Psoas muscle (tissue), 8 donors: ENCODE data around the gene CYP26B1. TPM values are rescaled to one million over a fixed set of nuclear protein-coding genes. Genes with fewer than 3 reads are reported as not detected.

Source experiments
- ATAC-seq, 4 donors: fragments of 200-7000 bp; cut with Tn5 transposase; one replicate each; pipeline ENCODE4 v1.9.1; 2020; ENCODE audit warnings: moderate library complexity in 3 of 4, mild to moderate bottlenecking in 2 of 4
- DNase-seq, 2 donors: peaks; one replicate each; pipeline ENCODE4 v3.0.0-alpha.2; 2020
- H3K27ac ChIP-seq: fragments of 200-600 bp; one replicate; pipeline ENCODE4 v1.8.0; 2022
- H3K27me3 ChIP-seq, 3 donors: fragments of 200-600 bp in 1 of 3; one replicate each; pipeline versions ENCODE4 v1.6.1 to v1.8.0; 2013 to 2022; ENCODE audit warnings: low read length in 2 of 3, mild to moderate bottlenecking in 2 of 3, moderate library complexity in 1 of 3; ENCODE audit not compliant: insufficient read depth in 3 of 3
- H3K36me3 ChIP-seq, 2 donors: fragments of 200-600 bp in 1 of 2; one replicate each; pipeline versions ENCODE4 v1.6.1 to v1.8.0; 2013 to 2022; ENCODE audit warnings: low read depth in 1 of 2, mild to moderate bottlenecking in 1 of 2, moderate library complexity in 1 of 2; ENCODE audit not compliant: insufficient read depth in 1 of 2
- H3K4me1 ChIP-seq: fragments of 200-600 bp; one replicate; pipeline ENCODE4 v1.8.0; 2022
- H3K4me3 ChIP-seq: fragments of 200-600 bp; one replicate; pipeline ENCODE4 v1.8.0; 2022; ENCODE audit warnings: mild to moderate bottlenecking
- H3K9me3 ChIP-seq: fragments of 200-600 bp; one replicate; pipeline ENCODE4 v1.8.0; 2022
- CTCF ChIP-seq: fragments of 200-600 bp; IDR thresholded peaks from one replicate; pipeline ENCODE4 v1.8.0; 2022; ENCODE audit warnings: antibody characterized with exemption
- WGBS, 3 donors: extraction: QIAGEN DNeasy Blood & Tissue Kit; methylation state at CpG; one replicate each; pipeline versions ENCODE4 v1.1.6 to v1.1.7; 2013; 5-methylcytosine and 5-hydroxymethylcytosine counted together
- intact Hi-C, 2 donors: fragments of 100-400 bp; cut with DNase I; formaldehyde crosslinking; loops; one replicate each; pipeline versions ENCODE4 v1.11.0 to v1.14.2; 2022
- polyA plus RNA-seq, 3 donors: library from polyadenylated mRNA; stranded (reverse); fragments of 200-250 nt; gene quantifications; one replicate each; pipeline ENCODE4 v1.2.3, GENCODE V29; 2013
- total RNA-seq, 4 donors: library from RNA; stranded (reverse); fragmentation: NEBNext Ultra II Directional in 2 of 4; extraction: Animal tissue kit (Norgen Biotek cat#: 25700) in 2 of 4; gene quantifications; one replicate each; pipeline versions ENCODE4 v1.2.1 to v1.2.4, GENCODE V29; 2021 to 2023
- donor health status: healthy with polysubstance abuse.
- donor health status: DM: no; HTN: no; CAD: no; lungs with moderate emphysema.
- donor health status: Bipolar disorder and iron deficiency.
- donor health status: healthy.
- donor health status: DM: yes; HTN: yes; CAD: no.
- donor health status: DM: no; HTN: no; CAD: no.
- donor health status: DM: no; HTN: no; CAD: no.
- donor health status: DM: yes; HTN: yes; CAD: no.

Gene CYP26B1
- total and polyA plus RNA-seq, 7 donors: 0.39 to 4.5 (median 1.3) TPM

- no peak overlapping the region for H3K27ac ChIP-seq
- H3K36me3 ChIP-seq: no peaks in the 10 kb centered on the region
- WGBS, 3 donors: 82 to 88% (median 85%) methylated on average over 3 of the region's 3 CpGs
- H3K27me3 ChIP-seq: no peaks in the 10 kb centered on the region
- H3K4me3 ChIP-seq: no peak overlapping the region
- DNase-seq (no peak), ATAC-seq (no peak)
- no peaks in the 10 kb centered on the region for H3K4me1 ChIP-seq
- H3K9me3 ChIP-seq: no peaks in the 10 kb centered on the region
- intact Hi-C loops: no loop called here
- no peak for TF ChIP-seq CTCF
Observed at GRCh38 chr2:72109291-72109690, 38.4 kb downstream of the CYP26B1 start.

GRCh38 chr2:72108121-72108520 is 39.5 kb downstream of the CYP26B1 start:
- TF ChIP-seq CTCF: no peak
- Histone ChIP-seq H3K27me3 (no peaks in the 10 kb centered on the region), H3K9me3 (no peaks in the 10 kb centered on the region), H3K4me3 (no peak overlapping the region), H3K36me3 (no peaks in the 10 kb centered on the region), H3K27ac (no peak overlapping the region), H3K4me1 (no peaks in the 10 kb centered on the region)
- no peak for DNase-seq
- no peak for ATAC-seq
- 82 to 86% (median 85%) methylated on average over 3 of the region's 3 CpGs for WGBS, 3 donors
- intact Hi-C loops: no loop called here

GRCh38 chr2:72106978-72107377 is 40.7 kb downstream of the CYP26B1 start:
- ATAC-seq (no peak), DNase-seq (no peak)
- Histone ChIP-seq H3K4me3 (no peak overlapping the region), H3K4me1 (no peaks in the 10 kb centered on the region), H3K9me3 (no peaks in the 10 kb centered on the region), H3K36me3 (no peaks in the 10 kb centered on the region), H3K27ac (no peak overlapping the region), H3K27me3 (no peaks in the 10 kb centered on the region)
- no peak for TF ChIP-seq CTCF
- 87 to 92% (median 88%) methylated on average over 4 of the region's 4 CpGs for WGBS, 3 donors
- intact Hi-C loops: no loop called here

GRCh38 chr2:72104821-72105588 is 42.7 kb downstream of the CYP26B1 start:
- Histone ChIP-seq H3K9me3 (no peaks in the 10 kb centered on the region), H3K36me3 (no peaks in the 10 kb centered on the region), H3K4me1 (no peaks in the 10 kb centered on the region), H3K4me3 (no peak overlapping the region), H3K27me3 (no peaks in the 10 kb centered on the region), H3K27ac (no peak overlapping the region)
- 78 to 81% (median 78%) methylated on average over 21 of the region's 21 CpGs for WGBS, 3 donors
- ATAC-seq (no peak), DNase-seq (no peak)
- no peak for TF ChIP-seq CTCF
- intact Hi-C loops: no loop called here

- Histone ChIP-seq H3K4me1 (no peaks in the 10 kb centered on the region), H3K27ac (no peak overlapping the region), H3K36me3 (no peaks in the 10 kb centered on the region), H3K4me3 (no peak overlapping the region), H3K27me3 (no peaks in the 10 kb centered on the region), H3K9me3 (no peaks in the 10 kb centered on the region)
- DNase-seq: no peak
- 90 to 93% (median 93%) methylated on average over 8 of the region's 8 CpGs for WGBS, 3 donors
- ATAC-seq: no peak
- intact Hi-C loops: no loop called here
- no peak for TF ChIP-seq CTCF
Observed at GRCh38 chr2:72103690-72104089, 44.0 kb downstream of the CYP26B1 start.
